IMR-90 (cell line): ENCODE results near the gene PIGM. TPM values are rescaled to one million over a fixed set of nuclear protein-coding genes. Genes with fewer than 3 reads are reported as not detected.

Experiments
- ATAC-seq: fragments of 200-7000 bp; cut with Tn5 transposase; 2 replicates; pipeline ENCODE4 v1.9.1; 2020; ENCODE audit warnings: low read depth, mild to moderate bottlenecking, moderate library complexity
- BruUV-seq: library from RNA; stranded (reverse); fragments of 400-500 nt; replicated peaks from 2 replicates; lab custom pipeline; 2021; lab: Mats Ljungman, UMichigan
- CTCF ChIA-PET: fragments of 300-600 bp; formaldehyde crosslinking; extraction: SDS; loops from one replicate; lab custom pipeline; 2021; ENCODE audit warnings: antibody characterized with exemption; lab: Yijun Ruan, JAX
- POLR2A ChIA-PET: fragments of 300-600 bp; sonication (Branson Sonifier 250); formaldehyde crosslinking; loops from one replicate; lab custom pipeline; 2022; ENCODE audit warnings: antibody characterized with exemption; ENCODE audit not compliant: unreplicated experiment; lab: Charles Lee
- DNase-seq: peaks from one replicate; pipeline ENCODE4 v3.0.0; 2013
- H2AFZ ChIP-seq: replicated peaks from 2 replicates; pipeline ENCODE3; 2013; ENCODE audit warnings: low read length, mild to moderate bottlenecking; ENCODE audit not compliant: poor library complexity
- H2AK5ac ChIP-seq: 2 replicates; pipeline ENCODE4 v1.6.1; 2013; ENCODE audit warnings: low read depth, low read length, inconsistent platforms
- H2AK9ac ChIP-seq: replicated peaks from 2 replicates; pipeline ENCODE3; 2013; ENCODE audit warnings: mild to moderate bottlenecking, low read depth, low read length, moderate library complexity; ENCODE audit not compliant: poor library complexity
- H2BK120ac ChIP-seq: 2 replicates; pipeline ENCODE4 v1.6.1; 2013; ENCODE audit warnings: low read depth, low read length, inconsistent platforms
- H2BK15ac ChIP-seq: 3 replicates; pipeline ENCODE4 v1.6.1; 2013; ENCODE audit warnings: low read depth, low read length, inconsistent platforms
- H2BK20ac ChIP-seq: 2 replicates; pipeline ENCODE4 v1.6.1; 2013; ENCODE audit warnings: low read depth, mild to moderate bottlenecking, inconsistent platforms, low read length, moderate library complexity
- H2BK5ac ChIP-seq: 2 replicates; pipeline ENCODE4 v1.6.1; 2013; ENCODE audit warnings: mild to moderate bottlenecking, low read depth, low read length, inconsistent platforms; ENCODE audit not compliant: poor library complexity, severe bottlenecking
- H3K14ac ChIP-seq: replicated peaks from 2 replicates; pipeline ENCODE4 v1.6.1; 2013; ENCODE audit warnings: low read depth, low read length, inconsistent platforms
- H3K18ac ChIP-seq: 2 replicates; pipeline ENCODE4 v1.6.1; 2013; ENCODE audit warnings: low read depth, low read length, control low read depth
- H3K23ac ChIP-seq: 2 replicates; pipeline ENCODE4 v1.6.1; 2013; ENCODE audit warnings: low read depth, low read length, inconsistent platforms
- H3K27ac ChIP-seq: 2 replicates; pipeline ENCODE4 v1.5.1; 2013; ENCODE audit warnings: mild to moderate bottlenecking, control low read depth, low read length; ENCODE audit not compliant: insufficient read depth
- H3K27me3 ChIP-seq: 2 replicates; pipeline ENCODE4 v1.6.1; 2013; ENCODE audit warnings: low read length; ENCODE audit not compliant: control insufficient read depth, insufficient read depth
- H3K36me3 ChIP-seq: 2 replicates; pipeline ENCODE4 v1.6.1; 2013; ENCODE audit warnings: low read length, mixed read lengths; ENCODE audit not compliant: control insufficient read depth, insufficient read depth
- H3K4ac ChIP-seq: 2 replicates; pipeline ENCODE4 v1.6.1; 2013; ENCODE audit warnings: low read depth, low read length, inconsistent platforms
- H3K4me1 ChIP-seq: 2 replicates; pipeline ENCODE4 v1.6.1; 2013; ENCODE audit warnings: low read length, mixed read lengths; ENCODE audit not compliant: control insufficient read depth, insufficient read depth
- H3K4me2 ChIP-seq: 2 replicates; pipeline ENCODE4 v1.6.1; 2013; ENCODE audit warnings: low read depth, mild to moderate bottlenecking, control low read depth, low read length, moderate library complexity
- H3K4me3 ChIP-seq: 2 replicates; pipeline ENCODE4 v1.5.1; 2013; ENCODE audit warnings: low read depth, mild to moderate bottlenecking, control low read depth, low read length, moderate library complexity; ENCODE audit not compliant: insufficient read depth
- H3K56ac ChIP-seq: 2 replicates; pipeline ENCODE4 v1.6.1; 2013; ENCODE audit warnings: low read length, inconsistent platforms; ENCODE audit not compliant: insufficient read depth; ENCODE audit errors: extremely low read depth
- H3K79me1 ChIP-seq, 2 experiments: 2 replicates each; pipeline ENCODE4 v1.6.1; 2013; ENCODE audit warnings: low read length in 2 of 2, inconsistent platforms in 1 of 2, low read depth in 1 of 2
- H3K9ac ChIP-seq: 2 replicates; pipeline ENCODE4 v1.6.1; 2013; ENCODE audit warnings: low read depth, low read length, control low read depth
- H3K9me1 ChIP-seq: 2 replicates; pipeline ENCODE4 v1.6.1; 2013; ENCODE audit warnings: low read length, inconsistent platforms; ENCODE audit not compliant: insufficient read depth
- H3K9me3 ChIP-seq: 2 replicates; pipeline ENCODE4 v1.6.1; 2013; ENCODE audit warnings: low read length; ENCODE audit not compliant: control insufficient read depth, insufficient read depth
- H4K20me1 ChIP-seq: 2 replicates; pipeline ENCODE4 v1.6.1; 2013; ENCODE audit warnings: low read length, inconsistent platforms; ENCODE audit not compliant: insufficient read depth
- H4K5ac ChIP-seq: 2 replicates; pipeline ENCODE4 v1.6.1; 2013; ENCODE audit warnings: mild to moderate bottlenecking, low read depth, low read length, control low read depth
- H4K8ac ChIP-seq, 2 experiments: 2 replicates each; pipeline ENCODE4 v1.6.1; 2013; ENCODE audit warnings: low read depth in 2 of 2, low read length in 2 of 2, control low read depth in 1 of 2, inconsistent platforms in 1 of 2
- H4K91ac ChIP-seq: 2 replicates; pipeline ENCODE4 v1.6.1; 2013; ENCODE audit warnings: low read depth, low read length, inconsistent platforms; ENCODE audit not compliant: insufficient read depth
- CHD1 ChIP-seq: IDR thresholded peaks from 2 replicates; pipeline ENCODE4 v1.6.1; 2012; ENCODE audit warnings: low read depth, low read length, improper control_type of control experiment
- MAFK ChIP-seq: IDR thresholded peaks from 2 replicates; pipeline ENCODE4 v1.6.1; 2012; ENCODE audit warnings: low read depth, low read length, improper control_type of control experiment
- NFE2L2 ChIP-seq: fragments of 150-350 bp; IDR thresholded peaks from 2 replicates; pipeline ENCODE4 v1.6.1; 2016; ENCODE audit warnings: low read depth, mild to moderate bottlenecking, low read length
- RAD21 ChIP-seq: IDR thresholded peaks from 2 replicates; pipeline ENCODE4 v1.6.1; 2012; ENCODE audit warnings: low read length, improper control_type of control experiment
- RCOR1 ChIP-seq: IDR thresholded peaks from 2 replicates; pipeline ENCODE4 v1.6.1; 2012; ENCODE audit warnings: mild to moderate bottlenecking, low read length, improper control_type of control experiment; ENCODE audit not compliant: insufficient replicate concordance
- RFX5 ChIP-seq: IDR thresholded peaks from 2 replicates; pipeline ENCODE4 v1.8.0; 2012; ENCODE audit warnings: low read depth, mild to moderate bottlenecking, low read length, moderate library complexity
- WGBS, 2 experiments: methylation state at CpG; one replicate each; pipeline versions ENCODE4 v1.1.5 to v1.1.7; 2013; ENCODE audit warnings: missing lambda C conversion rate in 2 of 2; ENCODE audit not compliant: insufficient read length in 1 of 2; ENCODE audit errors: extremely low coverage in 2 of 2; 5-methylcytosine and 5-hydroxymethylcytosine counted together
- dilution Hi-C: fragments of 300-500 bp; cut with HindIII; formaldehyde crosslinking; loops from one replicate; pipeline ENCODE4 v1.14.3; 2018; ENCODE audit warnings: low sequenced_read_pairs; ENCODE audit not compliant: unreplicated experiment
- in situ Hi-C: fragments of 300-500 bp; cut with MboI; formaldehyde crosslinking; loops from 3 replicates; pipeline ENCODE4 v1.14.3; 2019; ENCODE audit warnings: low sequenced_read_pairs, inconsistent platforms, mixed read lengths
- intact Hi-C: fragments of 100-400 bp; cut with micrococcal nuclease; formaldehyde crosslinking; loops from 2 replicates; pipeline ENCODE4 v1.10.0; 2022
- polyA plus RNA-seq, 3 experiments: library from polyadenylated mRNA; depleted of rRNA; stranded (reverse); fragments of >200 nt; gene quantifications; 2 replicates each; pipeline ENCODE4 v1.2.3, GENCODE V29; 2012; ENCODE audit warnings: low replicate concordance in 1 of 3
- total RNA-seq: library from RNA; depleted of rRNA; stranded (reverse); fragments of >200 nt; gene quantifications from 2 replicates; pipeline ENCODE4 v1.2.3, GENCODE V29; 2012
- TF ChIP-seq, protein P1 (sequence below): fragments of 150-350 bp; IDR thresholded peaks from 2 replicates; pipeline ENCODE4 v1.6.1; 2016; ENCODE audit warnings: low read depth, mild to moderate bottlenecking, low read length, moderate library complexity, borderline replicate concordance

Gene PIGM
- total and polyA plus RNA-seq, 2 of the 4 experiments (the other 2 are of a cell fraction), result 2.9 TPM

GRCh38 chr1:159981351-159982055 lies 50.3 kb downstream of the PIGM start:
- dilution Hi-C loops (no loop called here), intact Hi-C loops (no loop called here), in situ Hi-C loops (no loop called here)
- Histone ChIP-seq H3K27ac (no peak overlapping the region), H3K23ac (no peak overlapping the region), H2AK5ac (no peak overlapping the region), H3K27me3 (peaks cover 21% of the 10 kb centered on the region), H3K9me3 (no peaks in the 10 kb centered on the region), H2BK15ac (no peak overlapping the region), H4K91ac (no peak overlapping the region), H3K14ac (no peak overlapping the region), H3K4ac (no peak overlapping the region), H3K79me1 (no peaks in the 10 kb centered on the region), H3K9ac (no peak overlapping the region), H4K20me1 (no peaks in the 10 kb centered on the region), H2BK120ac (no peak overlapping the region), H4K8ac (no peak overlapping the region), H2AK9ac (no peak overlapping the region), H3K36me3 (no peaks in the 10 kb centered on the region; the same call in 1 of the 2 replicates), H4K5ac (no peak overlapping the region), H3K4me1 (peaks cover 8% of the 10 kb centered on the region; the same call in 1 of the 2 replicates), H2BK20ac (no peak overlapping the region), H2AFZ (no peak overlapping the region), H3K18ac (no peak overlapping the region), H3K4me2 (no peak overlapping the region), H3K9me1 (no peaks in the 10 kb centered on the region), H3K56ac (no peak overlapping the region), H3K4me3 (no peak overlapping the region), H2BK5ac (no peak overlapping the region)
- WGBS, 2 experiments, result 88% methylated on average over 4 of the region's 6 CpGs; no CpG with 5 or more reads in 1 of the 2 experiments
- DNase-seq (no peak), ATAC-seq (no peak)
- ChIA-PET CTCF (no interaction called here), POLR2A (no interaction called here)
- no TSS peak for BruUV-seq
- no peak for TF ChIP-seq CHD1
- no peak for TF ChIP-seq NFE2L2
- no peak for TF ChIP-seq RCOR1
- no peak for TF ChIP-seq RFX5
- TF ChIP-seq MAFK, result no peak
- no peak for TF ChIP-seq RAD21
- TF ChIP-seq, protein P1, sequence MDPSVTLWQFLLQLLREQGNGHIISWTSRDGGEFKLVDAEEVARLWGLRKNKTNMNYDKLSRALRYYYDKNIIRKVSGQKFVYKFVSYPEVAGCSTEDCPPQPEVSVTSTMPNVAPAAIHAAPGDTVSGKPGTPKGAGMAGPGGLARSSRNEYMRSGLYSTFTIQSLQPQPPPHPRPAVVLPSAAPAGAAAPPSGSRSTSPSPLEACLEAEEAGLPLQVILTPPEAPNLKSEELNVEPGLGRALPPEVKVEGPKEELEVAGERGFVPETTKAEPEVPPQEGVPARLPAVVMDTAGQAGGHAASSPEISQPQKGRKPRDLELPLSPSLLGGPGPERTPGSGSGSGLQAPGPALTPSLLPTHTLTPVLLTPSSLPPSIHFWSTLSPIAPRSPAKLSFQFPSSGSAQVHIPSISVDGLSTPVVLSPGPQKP, result no peak
